ENCODE results near the gene ZFP36L2. TPM values are rescaled to one million over a fixed set of nuclear protein-coding genes. Genes with fewer than 3 reads are reported as not detected.

Gene ZFP36L2
- total RNA-seq, 1 donor from 2014 or later = 8.2 TPM

- H3K4me3 ChIP-seq (ENCODE audit: low read depth, low read length) = no peak overlapping the region
- no peak for DNase-seq (ENCODE audit: low read depth)
Measured at GRCh38 chr2:43233218-43234212, 7.1 kb upstream of the ZFP36L2 start.

GRCh38 chr2:43230951-43231827 lies 4.8 kb upstream of the ZFP36L2 start:
- Histone ChIP-seq H3K27me3 (ENCODE audit: control insufficient read depth, insufficient read depth, low read length) (no peaks in the 10 kb centered on the region), H3K4me3 (ENCODE audit: low read depth, low read length) (no peak overlapping the region), H3K36me3 (ENCODE audit: control insufficient read depth, insufficient read depth, low read length) (peaks cover 2% of the 10 kb centered on the region)
- FAIRE-seq (no peak), DNase-seq (ENCODE audit: low read depth) (no peak)
- TF ChIP-seq CTCF (IDR thresholded peaks at IDR 0.05; ENCODE audit: insufficient read depth, low read length, severe bottlenecking) = no peak

More at GRCh38 chr2:43233218-43234212, 7.1 kb upstream of the ZFP36L2 start:
- H3K27me3 ChIP-seq (ENCODE audit: control insufficient read depth, insufficient read depth, low read length) = no peaks in the 10 kb centered on the region
- peaks cover 2% of the 10 kb centered on the region for H3K36me3 ChIP-seq (ENCODE audit: control insufficient read depth, insufficient read depth, low read length)
- TF ChIP-seq CTCF (IDR thresholded peaks at IDR 0.05; ENCODE audit: insufficient read depth, low read length, severe bottlenecking) = no peak
- no peak for FAIRE-seq

GRCh38 chr2:43230351-43230885 lies 4.0 kb upstream of the ZFP36L2 start:
- Histone ChIP-seq H3K27me3 (ENCODE audit: control insufficient read depth, insufficient read depth, low read length) (no peaks in the 10 kb centered on the region), H3K36me3 (ENCODE audit: control insufficient read depth, insufficient read depth, low read length) (peaks cover 2% of the 10 kb centered on the region), H3K4me3 (ENCODE audit: low read depth, low read length) (no peak overlapping the region)
- no peak for FAIRE-seq
- DNase-seq (ENCODE audit: low read depth) = no peak
- no peak for TF ChIP-seq CTCF (IDR thresholded peaks at IDR 0.05; ENCODE audit: insufficient read depth, low read length, severe bottlenecking)

GRCh38 chr2:43228756-43229659 lies 2.6 kb upstream of the ZFP36L2 start:
- Histone ChIP-seq H3K36me3 (ENCODE audit: control insufficient read depth, insufficient read depth, low read length) (peaks cover 7% of the 10 kb centered on the region), H3K27me3 (ENCODE audit: control insufficient read depth, insufficient read depth, low read length) (no peaks in the 10 kb centered on the region), H3K4me3 (ENCODE audit: low read depth, low read length) (no peak overlapping the region)
- TF ChIP-seq CTCF (IDR thresholded peaks at IDR 0.05; ENCODE audit: insufficient read depth, low read length, severe bottlenecking) = no peak
- FAIRE-seq (no peak), DNase-seq (ENCODE audit: low read depth) (peak; percentile 29)

- no peak for DNase-seq (ENCODE audit: low read depth)
- no peak for FAIRE-seq
- no peaks in the 10 kb centered on the region for H3K27me3 ChIP-seq (ENCODE audit: control insufficient read depth, insufficient read depth, low read length)
- no peak for TF ChIP-seq CTCF (IDR thresholded peaks at IDR 0.05; ENCODE audit: insufficient read depth, low read length, severe bottlenecking)
- no peak overlapping the region for H3K4me3 ChIP-seq (ENCODE audit: low read depth, low read length)
- peaks cover 8% of the 10 kb centered on the region for H3K36me3 ChIP-seq (ENCODE audit: control insufficient read depth, insufficient read depth, low read length)
Measured at GRCh38 chr2:43228321-43228751, 1.9 kb upstream of the ZFP36L2 start.

Data from bronchial epithelial cell (primary cell).